GM19324 (cell line): ENCODE measurements around the gene PARP6.

ENCODE experiments used
- ATAC-seq: cut with Tn5 transposase; IDR thresholded peaks from one replicate; pipeline ENCODE4 v1.9.1; 2021; ENCODE audit warnings: mild to moderate bottlenecking, moderate library complexity; ENCODE audit not compliant: unreplicated experiment, low FRiP score

Gene PARP6

DNA sequence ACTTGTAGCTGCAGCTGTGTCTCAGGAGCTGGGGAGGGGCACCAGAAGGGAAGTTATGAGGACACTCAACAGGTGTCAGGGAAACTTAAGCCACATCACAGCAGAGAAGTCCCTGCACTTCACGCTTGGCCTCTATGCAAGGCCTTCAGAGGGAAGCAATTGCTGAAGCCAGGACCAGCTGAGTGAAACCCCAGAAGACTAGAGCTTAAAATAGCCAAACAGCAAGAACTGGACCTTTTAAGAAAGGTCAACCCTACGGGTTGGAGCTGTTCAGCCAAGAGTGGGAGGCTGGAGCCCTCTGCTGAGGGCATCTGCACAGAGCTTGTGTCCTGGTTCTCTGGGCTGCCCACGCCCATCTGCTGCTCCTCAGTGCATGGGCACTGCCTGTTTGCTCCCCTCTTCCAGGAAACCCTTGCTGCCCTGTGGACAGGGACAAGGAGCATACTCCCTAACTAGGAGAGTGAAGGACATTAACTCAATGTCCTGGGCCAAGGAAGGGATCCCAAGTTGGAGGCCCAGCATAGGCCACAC is 70.9 kb downstream of the PARP6 start:
- no peak for ATAC-seq

DNA sequence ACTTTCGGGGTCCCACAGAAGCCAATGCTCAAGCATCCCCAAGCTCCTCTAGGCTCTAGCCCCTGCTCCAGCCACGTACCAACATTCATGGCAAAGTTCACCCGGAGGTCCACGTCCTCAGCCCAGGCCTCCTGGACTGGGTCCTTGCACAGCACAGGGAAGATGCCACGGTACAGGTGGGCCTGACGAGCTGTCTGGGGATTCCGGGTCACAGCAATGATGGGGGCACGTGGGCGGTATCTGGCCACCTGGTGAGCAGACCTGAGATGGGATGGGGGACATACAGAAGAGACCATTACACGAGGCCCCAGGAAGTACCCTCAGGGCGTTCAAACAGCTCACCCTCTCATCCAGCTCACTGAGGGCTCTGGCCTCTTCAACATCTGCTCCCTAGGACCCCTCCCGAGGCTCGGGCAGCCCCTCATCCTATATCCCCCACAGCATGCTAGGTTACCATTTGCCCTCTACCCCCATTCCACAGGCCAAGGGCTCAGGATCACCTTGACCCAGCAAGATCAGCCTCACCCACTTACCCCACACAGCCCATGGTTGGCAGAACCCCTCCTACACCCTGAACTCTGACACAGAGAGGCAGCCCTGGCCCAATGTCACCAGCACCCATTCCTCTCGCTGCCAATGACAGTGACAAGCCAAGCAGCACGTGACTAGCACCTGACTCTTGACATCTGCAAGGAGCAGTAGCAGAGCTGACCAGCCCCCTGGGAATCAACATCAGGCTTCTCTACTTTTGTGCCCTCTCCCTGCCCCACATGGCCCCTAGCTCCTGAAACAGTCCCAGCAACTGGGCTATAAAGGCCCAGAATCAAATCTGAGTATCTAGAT is 71.7 kb downstream of the PARP6 start:
- no peak for ATAC-seq

DNA sequence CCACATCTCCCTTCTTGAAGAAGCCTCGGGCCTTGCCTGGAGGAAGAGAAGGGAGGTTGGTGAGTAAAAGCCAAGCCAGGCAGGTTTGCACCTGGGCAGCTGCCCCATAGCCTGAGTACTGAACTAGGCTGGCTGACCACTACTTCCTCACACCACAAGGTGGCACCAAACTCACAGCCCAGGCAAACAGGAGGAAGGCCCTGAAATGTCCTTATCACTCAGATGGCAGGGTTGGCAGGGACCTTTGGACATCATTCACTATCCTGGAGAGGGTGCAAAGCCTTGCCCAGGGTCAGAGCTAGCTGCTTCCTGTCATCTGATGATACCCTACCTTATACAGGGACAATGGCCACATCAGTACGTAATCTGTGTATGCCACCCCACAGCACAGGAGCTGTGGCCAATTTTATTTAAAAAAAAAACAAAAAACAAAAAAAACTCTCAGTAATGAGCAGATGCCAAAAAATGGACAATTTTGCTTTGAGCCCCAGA is 72.6 kb downstream of the PARP6 start:
- ATAC-seq = no peak

DNA sequence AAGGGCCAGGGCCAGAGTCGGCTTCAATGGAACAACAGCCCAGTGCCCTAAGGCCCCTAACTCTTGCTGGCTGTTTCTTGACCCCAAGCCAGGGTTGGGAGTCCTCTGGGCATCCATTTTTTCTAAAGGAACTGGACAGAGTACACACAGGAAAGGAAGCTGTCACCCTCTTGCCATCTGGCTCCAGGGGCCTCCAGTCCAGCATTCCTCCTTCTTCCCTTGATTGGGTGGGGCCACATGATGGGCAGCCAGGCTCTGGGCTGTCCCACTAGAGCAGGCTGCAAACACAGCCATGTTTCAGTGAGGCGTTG is 73.2 kb downstream of the PARP6 start:
- ATAC-seq = no peak

DNA sequence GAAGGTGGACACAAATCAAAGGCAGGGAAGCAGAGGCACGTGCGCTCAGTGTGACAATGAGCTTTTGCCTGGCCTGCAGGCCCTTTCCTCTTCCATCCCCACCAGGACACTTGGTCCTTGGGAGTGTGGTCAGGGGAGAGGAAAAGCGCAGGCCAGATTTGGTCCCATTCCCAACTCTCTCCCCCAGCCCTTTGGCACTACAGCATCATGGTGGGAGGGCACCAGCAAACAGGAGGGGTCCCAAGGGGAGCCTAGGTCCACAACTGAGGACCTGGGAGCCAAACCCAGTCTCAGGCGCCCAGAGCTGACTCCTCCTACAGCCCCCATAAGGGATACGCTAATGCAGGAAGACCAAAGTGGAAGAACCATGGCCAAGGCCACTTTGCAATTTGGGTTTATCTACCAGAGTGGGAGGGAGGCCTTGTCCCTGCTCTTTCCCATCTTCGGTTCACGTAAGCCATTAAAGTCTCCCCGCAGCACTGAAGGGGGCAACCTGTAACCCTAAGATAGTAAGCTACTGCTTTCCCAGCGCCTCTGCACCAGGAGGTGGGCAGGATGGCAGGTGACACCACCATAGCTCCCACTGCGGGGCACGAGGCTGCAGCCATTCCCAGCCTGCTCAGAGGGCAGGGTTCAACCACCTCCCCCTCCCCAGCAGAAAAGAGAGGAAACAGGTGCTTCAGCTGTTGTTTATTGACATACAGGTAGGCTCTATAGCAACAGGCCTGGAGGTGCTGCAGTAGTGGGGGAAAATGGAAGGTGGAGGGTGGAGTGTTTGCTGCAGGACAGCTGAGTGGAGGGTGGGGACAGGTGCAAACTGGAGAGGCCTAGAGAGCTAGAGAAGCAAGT is 73.8 kb downstream of the PARP6 start:
- ATAC-seq = no peak

DNA sequence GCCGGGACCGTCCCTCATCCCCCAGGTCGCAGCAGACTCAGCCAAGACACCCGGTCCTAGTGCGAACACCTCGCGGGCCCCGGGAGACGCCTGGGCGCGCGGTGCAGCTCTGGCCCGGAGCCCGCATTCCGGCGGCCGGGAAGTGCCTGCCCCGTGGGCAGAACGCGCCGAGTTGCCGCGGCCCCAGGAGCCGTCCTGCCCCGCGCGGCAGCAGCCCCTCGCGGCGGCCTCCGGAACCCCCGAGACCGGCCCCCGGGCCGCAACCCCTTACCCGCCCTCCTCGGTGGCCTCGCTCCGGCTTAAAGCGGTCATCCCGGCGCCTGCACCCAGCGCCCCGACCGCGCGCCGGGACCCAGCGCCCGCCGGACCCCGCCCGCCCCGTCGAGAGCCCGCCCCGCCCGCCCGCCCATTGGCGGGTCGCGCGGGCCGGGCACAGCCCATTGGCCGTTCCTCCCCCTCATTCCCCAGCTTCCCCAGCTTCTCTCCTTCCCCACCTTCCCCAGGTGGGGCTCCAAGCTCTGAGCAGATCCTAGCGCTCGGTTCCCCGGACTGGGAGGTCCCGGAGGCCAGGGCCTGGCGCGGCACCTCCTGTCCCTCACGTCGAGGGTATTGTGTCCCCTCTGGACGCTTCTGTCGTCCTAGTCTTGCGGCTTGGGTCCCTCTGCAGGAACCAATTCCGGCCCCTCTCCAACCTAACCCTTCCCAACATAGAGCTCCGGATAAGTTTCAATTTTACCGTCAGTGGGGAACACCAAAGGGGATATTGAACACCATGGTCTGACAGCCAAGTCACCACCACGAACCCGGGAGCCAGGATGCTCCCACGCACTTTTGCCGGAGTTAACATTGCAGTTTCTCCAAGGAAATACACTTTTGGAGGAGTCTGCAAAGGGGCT is 74.6 kb downstream of the PARP6 start, which contains the start of gene GRAMD2A:
TSS of gene GRAMD2A (minus strand) at position 328 of the 896 bp plus-strand sequence.
- no peak for ATAC-seq

DNA sequence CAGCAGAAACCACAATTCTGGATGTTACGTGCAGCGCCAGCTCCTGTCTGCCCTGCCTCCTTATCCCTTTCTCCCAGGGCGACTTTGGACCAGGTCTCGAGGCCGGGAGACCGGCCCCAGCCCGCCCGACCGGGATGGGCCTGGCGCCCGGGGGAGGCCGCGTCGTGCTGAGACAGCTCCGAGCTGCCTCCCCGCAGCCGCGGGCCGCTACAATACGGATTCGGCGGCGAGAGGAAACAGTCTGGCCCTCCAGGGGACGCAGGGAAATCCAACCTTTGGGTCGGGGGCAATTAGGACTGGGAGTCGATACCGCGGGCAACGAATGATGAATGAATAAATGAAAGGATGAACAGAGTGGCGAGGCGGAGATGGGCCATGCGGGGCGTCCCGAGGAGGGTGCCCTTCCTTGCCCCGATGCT is 75.3 kb downstream of the PARP6 start:
- no peak for ATAC-seq

DNA sequence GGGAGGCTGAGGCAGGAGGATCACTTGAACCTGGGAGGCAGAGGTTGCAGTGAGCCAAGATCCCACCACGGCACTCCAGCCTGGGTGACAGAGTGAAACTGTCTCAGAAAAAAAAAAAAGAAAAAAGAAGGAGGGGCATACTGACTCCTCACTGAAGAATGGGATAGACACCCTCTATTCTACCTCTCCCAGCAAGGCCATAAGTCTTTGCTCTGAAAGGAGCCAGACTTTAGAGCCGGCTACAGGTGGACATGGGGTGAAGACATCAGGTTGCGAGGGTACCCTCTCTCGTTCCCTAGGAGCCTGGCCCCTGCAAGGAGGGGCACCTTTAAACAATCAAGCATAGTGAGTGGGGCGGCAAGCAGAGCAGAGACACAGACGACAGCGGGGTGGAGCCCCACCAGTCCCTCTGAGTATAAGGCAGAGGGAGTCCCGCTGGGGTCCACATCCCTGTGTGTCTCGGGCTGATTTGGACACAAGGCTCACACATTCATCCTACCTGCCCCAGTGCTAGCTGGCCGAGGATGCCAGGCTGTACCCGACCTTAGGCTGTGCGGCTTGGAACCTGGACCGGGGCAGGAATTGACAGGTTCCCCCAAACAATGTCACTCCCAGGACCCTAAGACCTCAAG is 75.8 kb downstream of the PARP6 start:
- no peak for ATAC-seq

DNA sequence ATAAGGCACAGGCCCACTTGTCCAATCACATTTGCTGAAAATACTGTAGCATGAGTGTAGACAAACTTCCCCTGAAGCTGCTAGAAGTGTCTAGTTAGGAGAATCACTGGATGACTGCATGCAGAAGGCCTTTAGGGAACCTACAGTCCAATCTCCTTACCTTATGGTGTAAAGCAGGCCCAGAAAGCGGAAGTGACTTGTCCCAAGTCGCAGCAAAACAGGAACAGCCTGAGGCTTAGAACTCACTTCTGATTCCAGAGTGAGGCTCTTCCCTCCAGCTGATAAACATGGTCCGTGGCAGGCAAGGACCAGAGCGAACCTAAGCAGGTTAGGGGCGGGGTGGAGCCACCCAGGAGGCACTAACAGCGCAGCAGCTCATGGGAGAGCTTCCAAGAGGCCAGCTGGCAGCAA is 77.2 kb downstream of the PARP6 start:
- ATAC-seq = no peak

DNA sequence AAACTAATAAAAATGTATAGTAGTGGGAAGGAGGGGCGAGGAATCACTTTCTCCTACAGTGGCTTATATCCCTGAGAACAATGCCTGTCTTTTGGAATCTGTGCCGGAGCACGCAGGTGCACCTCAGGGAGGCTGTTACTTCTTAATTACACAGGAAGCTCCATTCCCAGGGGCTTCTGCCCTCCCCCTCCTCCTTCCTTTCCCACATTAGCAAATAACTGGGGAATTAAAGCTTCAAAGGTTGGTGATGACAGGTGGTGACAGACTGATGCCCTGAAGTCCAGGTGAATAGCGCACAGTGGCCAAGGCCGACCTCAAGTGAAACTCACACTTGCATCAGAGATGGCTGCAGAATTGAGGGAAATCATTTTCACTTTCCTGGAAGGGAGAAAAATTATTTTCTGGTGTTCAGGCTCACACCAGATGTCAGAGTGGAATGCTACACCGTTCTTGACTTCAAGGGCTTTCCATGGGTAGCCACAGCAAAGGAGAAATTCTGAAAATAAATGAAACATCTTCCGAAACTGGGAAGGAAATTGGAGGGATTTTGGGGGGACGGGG is 78.4 kb downstream of the PARP6 start:
- ATAC-seq = no peak

DNA sequence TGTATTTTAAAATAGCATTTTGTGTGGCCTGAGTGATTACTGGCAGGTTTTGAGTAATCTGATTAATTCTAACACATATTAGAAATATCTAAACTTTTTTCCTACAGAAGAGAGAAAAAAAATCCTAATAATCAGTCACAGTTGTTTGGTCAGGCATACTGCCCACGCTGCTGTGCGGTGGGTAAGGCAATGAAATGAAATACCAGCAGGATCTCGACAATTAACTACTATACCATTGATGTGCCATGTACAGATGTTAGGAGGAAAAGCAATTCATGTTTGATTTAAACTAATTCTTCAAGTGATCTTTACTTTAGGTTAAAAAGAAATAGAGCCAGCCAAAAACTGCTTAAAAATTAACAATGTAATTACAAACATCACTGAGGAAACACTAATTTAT is 79.9 kb downstream of the PARP6 start:
- ATAC-seq = no peak
